Measurements from ENCODE around the gene DKC1. TPM values are rescaled to one million over a fixed set of nuclear protein-coding genes. Genes with fewer than 3 reads are reported as not detected.

DKC1 gene
- total and polyA plus RNA-seq, 8 donors = 16.8 to 31.4 (median 25.0) TPM

GRCh38 chrX:154742613-154743012 lies 20.1 kb upstream of the DKC1 start:
- FAIRE-seq = no peak
- TF ChIP-seq CTCF (IDR thresholded peaks at IDR 0.05) = no peak
- no peak for ATAC-seq

DNA sequence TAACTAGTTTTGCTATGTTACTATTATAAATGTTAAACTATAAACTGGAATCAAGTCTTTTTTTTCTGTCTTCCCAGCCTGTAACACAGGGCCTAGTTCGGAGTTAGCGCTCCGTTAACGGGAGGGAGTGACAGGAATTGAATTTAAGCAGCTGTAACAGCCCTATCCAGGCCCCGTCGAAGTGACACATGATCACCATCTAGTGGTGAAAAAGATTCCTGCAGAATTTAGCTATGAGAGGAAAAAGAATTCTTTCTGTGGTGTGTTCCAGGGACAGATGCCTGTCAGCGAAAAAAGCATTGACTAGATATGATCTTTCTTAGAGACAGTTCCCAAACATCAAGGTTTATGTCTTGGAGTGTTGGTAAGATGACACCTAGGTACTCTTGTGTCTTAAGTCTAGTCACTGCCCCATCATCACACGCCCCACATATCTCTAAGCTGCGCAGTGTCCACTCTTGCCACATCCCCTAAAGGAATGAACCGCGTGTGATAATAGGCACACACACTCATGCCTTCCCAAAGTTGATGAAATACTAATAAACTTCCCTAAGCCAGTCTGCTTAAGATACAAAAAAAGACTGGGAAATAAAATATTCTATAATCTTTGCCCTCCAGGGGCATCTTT lies 13.8 kb upstream of the DKC1 start:
- no peak overlapping the region for H3K4me3 ChIP-seq
- FAIRE-seq = peak; percentile 93
- intact Hi-C loops (cut with DNase I) = no loop called here

More at GRCh38 chrX:154742613-154743012, 20.1 kb upstream of the DKC1 start:
- DNase-seq = no peak
- Histone ChIP-seq H3K36me3 (no peaks in the 10 kb centered on the region), H3K27ac (no peak overlapping the region), H3K4me1 (no peaks in the 10 kb centered on the region), H3K4me3 (no peak overlapping the region), H3K9me3 (no peaks in the 10 kb centered on the region), H3K27me3 (peaks cover 0 to 9% (median 2%) of the 10 kb centered on the region in 4 donors)
- intact Hi-C loops (cut with DNase I) = no loop called here

GRCh38 chrX:154749856-154750255 lies 12.8 kb upstream of the DKC1 start:
- TF ChIP-seq CTCF (IDR thresholded peaks at IDR 0.05) = no peak
- Histone ChIP-seq H3K27ac (no peak overlapping the region), H3K4me1 (no peaks in the 10 kb centered on the region), H3K4me3 (peak overlapping the region in 1 of 4 donors; percentile 46), H3K27me3 (peaks cover 0 to 7% (median 2%) of the 10 kb centered on the region in 4 donors), H3K36me3 (no peaks in the 10 kb centered on the region), H3K9me3 (no peaks in the 10 kb centered on the region)
- WGBS, 2 donors = 30 to 36% methylated on average over 6 of the region's 6 CpGs
- DNase-seq (no peak), FAIRE-seq (no peak), ATAC-seq (peak in 1 of 4 donors; percentile 15)
- intact Hi-C loops (cut with DNase I) = no loop called here

More for the DNA sequence above, 13.8 kb upstream of the DKC1 start:
- no peak overlapping the region for H3K27ac ChIP-seq
- DNase-seq (peak in 1 of 6 donors; percentile 29), ATAC-seq (peak; percentile 58 to 83 (median 82))
- H3K27me3 ChIP-seq = peaks cover 0 to 7% (median 2%) of the 10 kb centered on the region in 4 donors
- H3K36me3 ChIP-seq = no peaks in the 10 kb centered on the region
- peak; percentile 63 to 82 (median 66) for TF ChIP-seq CTCF (IDR thresholded peaks at IDR 0.05)
- no peaks in the 10 kb centered on the region for H3K9me3 ChIP-seq
- 17 to 23% methylated on average over 11 of the region's 11 CpGs for WGBS, 2 donors
- no peaks in the 10 kb centered on the region for H3K4me1 ChIP-seq

DNA sequence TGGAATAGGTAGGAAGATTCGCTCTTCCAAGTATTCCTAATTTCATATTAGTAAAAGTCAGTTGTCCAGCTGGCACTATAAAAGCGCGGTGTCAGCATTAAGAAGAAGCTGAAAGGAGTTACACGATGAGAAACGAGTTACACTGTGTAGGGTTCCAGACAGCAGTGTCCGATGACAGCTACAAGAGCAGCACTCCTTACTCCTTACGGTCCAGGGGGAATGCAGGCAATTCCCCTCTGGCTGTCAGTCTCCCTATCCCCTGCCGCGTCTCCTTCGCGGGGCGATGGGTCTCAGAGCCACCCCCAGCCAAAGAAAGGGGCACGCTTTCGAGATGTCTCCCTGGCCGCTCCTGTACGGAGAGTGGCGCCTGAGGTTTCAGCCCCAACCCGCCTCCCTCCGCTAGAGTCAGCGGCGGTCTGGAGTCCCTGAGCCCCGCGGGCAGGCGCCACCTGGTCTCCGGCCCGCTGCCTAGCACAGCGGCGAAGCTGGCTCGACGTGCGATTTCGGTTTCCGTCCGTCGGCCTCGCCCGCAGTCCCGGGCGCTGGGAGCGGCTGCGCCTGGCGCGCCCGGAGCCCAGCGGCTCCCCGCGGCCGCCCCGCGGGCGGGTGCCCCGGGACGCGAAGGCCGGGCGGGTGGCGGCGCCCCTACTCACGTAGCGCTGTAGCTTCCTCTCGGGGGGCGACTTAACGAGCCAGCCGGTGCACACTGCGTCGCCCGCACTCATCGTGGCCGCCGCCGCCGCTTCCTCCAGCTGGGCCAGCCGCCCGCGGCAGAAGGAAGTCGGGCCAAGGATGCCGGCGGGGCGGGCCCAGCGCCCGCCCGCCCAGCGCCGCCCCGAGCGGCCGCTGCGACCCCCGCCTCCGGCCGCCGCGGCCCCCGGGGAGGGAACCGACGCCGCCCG lies 12.1 kb upstream of the DKC1 start, which contains the start of gene GAB3:
Gene GAB3 (minus strand): TSS at position 777 of the 902 bp plus-strand sequence. CDS start 52 bp downstream, at position 725.
- WGBS, 2 donors = 2 to 26% methylated on average over 89 to 98 of the region's 98 CpGs
- no peak for TF ChIP-seq CTCF (IDR thresholded peaks at IDR 0.05)
- intact Hi-C loops (cut with DNase I) = no loop called here
- DNase-seq (peak in 4 of 6 donors; percentile 29 to 73 (median 55)), FAIRE-seq (no peak), ATAC-seq (peak; percentile 60 to 72 (median 62))
- Histone ChIP-seq H3K9me3 (no peaks in the 10 kb centered on the region), H3K27ac (peak within 1 kb of the TSS in 2 of 4 donors; percentile 46 to 57), H3K27me3 (peaks cover 0 to 7% (median 2%) of the 10 kb centered on the region in 4 donors), H3K4me3 (peak within 1 kb of the TSS in 3 of 4 donors; percentile 9 to 46 (median 36)), H3K36me3 (no peaks in the 10 kb centered on the region), H3K4me1 (no peaks in the 10 kb centered on the region)
